GM19324 (cell line): ENCODE results near the gene RPL13.
"Not testable (repeated sequence)": the region's sequence is repeated elsewhere in the genome, so short reads cannot be mapped to it uniquely, and the experiment has no call there.

Experiments used
- ATAC-seq: cut with Tn5 transposase; IDR thresholded peaks from one replicate; pipeline ENCODE4 v1.9.1; 2021; ENCODE audit warnings: mild to moderate bottlenecking, moderate library complexity; ENCODE audit not compliant: unreplicated experiment, low FRiP score

The RPL13 gene

GRCh38 chr16:89575247-89576152 lies 15.0 kb downstream of the RPL13 start, which contains the start of gene CPNE7:
CPNE7 (plus strand) TSS chr16:89575758; CDS start chr16:89575898, 140 bp downstream.
- ATAC-seq: no peak

DNA sequence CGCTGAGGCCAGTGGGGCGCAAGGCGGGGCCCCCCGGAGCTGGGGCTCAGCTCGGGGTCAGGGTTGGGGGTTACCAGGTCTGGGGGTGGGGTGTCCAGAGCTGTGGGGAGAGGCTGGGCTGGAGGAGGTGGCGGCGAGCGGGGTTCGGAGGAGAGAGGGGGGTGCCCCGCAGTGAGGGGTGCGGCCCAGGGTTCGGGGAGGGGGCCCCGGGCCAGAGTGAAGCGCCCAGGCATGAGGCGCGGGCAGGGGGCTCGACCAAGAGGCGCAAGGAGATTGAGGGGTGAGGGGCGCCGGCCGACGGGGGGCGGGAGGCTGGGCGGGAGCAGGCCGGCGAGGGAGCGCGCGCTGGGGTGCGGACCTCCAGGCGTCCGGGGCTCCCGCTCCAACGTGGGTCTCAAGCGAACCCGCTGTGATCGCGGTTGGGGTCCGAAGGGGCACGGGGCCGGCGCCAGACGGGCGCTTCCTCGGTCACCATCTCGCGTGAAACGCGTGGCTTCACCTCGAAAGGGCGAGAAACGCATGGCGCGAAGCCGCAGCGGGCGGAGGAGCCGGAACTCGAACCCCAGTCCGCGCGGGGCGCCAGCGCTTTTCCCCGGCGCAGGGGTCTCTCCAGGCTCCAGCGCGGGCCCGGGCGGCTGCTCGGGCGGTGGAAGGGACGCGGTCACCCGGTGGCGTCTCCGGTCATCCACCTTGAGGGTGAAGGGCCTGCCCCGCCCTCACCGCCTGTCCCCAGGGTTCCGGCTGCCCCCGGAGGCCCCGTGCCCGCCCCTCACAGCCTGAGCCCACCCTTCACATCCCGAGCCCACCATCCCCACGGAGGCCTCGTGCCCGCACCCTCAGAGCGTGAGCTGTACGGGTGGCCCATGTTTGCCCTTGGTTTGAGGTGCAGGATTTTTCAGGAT lies 15.9 kb downstream of the RPL13 start:
- ATAC-seq: no peak

- no peak for ATAC-seq
Observed at GRCh38 chr16:89577055-89577759, 16.7 kb downstream of the RPL13 start.

DNA sequence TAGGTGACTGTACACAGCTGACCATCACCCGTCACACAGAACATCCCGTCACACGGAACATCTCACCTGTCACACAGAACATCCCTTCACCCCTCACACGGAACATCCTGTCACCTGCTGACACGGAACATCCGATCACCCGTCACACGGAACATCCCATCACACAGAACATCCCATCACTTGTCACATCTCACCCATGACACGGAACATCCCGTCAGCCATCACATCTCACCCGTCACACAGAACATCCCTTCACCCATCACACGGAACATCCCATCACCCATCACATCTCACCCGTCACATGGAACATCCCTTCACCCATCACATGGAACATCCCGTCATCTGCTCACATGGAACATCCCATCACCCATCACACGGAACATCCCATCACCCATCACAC lies 18.9 kb downstream of the RPL13 start:
- ATAC-seq: no peak

GRCh38 chr16:89581045-89581695 lies 20.7 kb downstream of the RPL13 start:
- no peak for ATAC-seq

DNA sequence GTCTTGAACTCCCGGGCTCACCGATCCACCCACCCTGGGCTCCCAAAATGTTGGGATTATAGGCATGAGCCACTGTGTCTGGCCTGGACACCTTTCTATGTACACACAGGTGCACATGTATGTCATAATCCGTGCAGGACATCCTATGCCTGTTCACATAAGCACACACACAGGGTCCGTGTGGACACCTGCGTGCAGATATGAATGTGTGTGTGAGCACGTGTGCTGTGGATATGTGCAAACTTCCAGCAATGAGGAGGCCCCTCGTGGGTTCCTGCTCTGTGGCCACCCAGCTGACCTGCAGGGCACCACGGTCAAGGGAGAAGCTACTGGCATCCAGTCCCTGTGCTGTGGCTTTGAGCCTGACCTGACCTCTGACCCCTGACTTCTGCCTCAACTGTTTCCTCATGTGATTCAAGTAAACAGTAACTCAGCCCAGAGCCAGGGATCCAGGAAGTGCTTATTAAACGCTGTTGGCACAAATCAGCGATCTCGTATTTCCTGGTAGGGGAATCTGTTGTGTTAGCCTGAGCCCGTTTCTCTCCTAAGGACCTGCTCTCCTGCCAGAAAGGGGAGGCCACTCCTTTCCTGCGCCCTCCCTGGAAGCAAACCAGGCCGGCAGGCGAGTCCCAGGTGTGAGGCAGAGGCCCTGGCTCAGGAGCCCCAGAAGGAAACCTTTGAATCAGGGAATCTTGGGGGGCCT lies 21.5 kb downstream of the RPL13 start:
- ATAC-seq: no peak

DNA sequence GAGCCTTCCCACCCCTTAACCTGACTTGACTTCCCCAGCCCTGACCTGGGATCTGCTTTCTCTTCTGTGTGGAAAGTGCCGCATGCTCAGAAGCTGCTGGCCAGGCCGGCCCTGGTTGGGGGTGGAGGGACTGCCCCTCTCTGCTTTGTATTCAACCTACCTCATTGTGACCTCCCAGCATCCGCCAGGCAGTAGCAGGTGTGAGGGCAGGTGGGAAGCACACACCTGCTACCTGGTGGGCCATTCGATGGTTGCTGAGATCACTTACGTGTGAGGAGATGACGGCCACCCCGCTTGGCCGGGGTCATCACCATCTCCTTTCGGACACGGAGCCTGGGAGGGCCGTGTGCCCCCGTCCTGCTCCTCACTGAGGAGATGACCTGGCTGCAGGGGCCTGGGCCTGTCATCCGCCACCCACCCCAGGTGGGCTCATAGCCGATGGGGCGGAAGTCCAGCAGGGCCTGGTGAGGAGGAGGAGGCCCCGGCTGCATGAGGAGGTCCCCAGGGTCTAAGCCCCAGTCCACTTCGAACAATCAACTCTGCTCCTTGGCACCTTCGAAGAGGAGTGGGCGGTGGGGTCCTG lies 22.2 kb downstream of the RPL13 start:
- no peak for ATAC-seq

- ATAC-seq: no peak
Observed at GRCh38 chr16:89583197-89583894, 22.9 kb downstream of the RPL13 start.

- ATAC-seq: no peak
Observed at GRCh38 chr16:89583895-89584644, 23.6 kb downstream of the RPL13 start.

- no peak for ATAC-seq
Observed at GRCh38 chr16:89584768-89585549, 24.5 kb downstream of the RPL13 start.

- ATAC-seq: no peak
Observed at GRCh38 chr16:89586218-89586617, 25.7 kb downstream of the RPL13 start.

GRCh38 chr16:89586853-89587252 lies 26.4 kb downstream of the RPL13 start:
- no peak for ATAC-seq

- ATAC-seq: not testable (repeated sequence)
Observed at GRCh38 chr16:89587676-89588075, 27.2 kb downstream of the RPL13 start.

DNA sequence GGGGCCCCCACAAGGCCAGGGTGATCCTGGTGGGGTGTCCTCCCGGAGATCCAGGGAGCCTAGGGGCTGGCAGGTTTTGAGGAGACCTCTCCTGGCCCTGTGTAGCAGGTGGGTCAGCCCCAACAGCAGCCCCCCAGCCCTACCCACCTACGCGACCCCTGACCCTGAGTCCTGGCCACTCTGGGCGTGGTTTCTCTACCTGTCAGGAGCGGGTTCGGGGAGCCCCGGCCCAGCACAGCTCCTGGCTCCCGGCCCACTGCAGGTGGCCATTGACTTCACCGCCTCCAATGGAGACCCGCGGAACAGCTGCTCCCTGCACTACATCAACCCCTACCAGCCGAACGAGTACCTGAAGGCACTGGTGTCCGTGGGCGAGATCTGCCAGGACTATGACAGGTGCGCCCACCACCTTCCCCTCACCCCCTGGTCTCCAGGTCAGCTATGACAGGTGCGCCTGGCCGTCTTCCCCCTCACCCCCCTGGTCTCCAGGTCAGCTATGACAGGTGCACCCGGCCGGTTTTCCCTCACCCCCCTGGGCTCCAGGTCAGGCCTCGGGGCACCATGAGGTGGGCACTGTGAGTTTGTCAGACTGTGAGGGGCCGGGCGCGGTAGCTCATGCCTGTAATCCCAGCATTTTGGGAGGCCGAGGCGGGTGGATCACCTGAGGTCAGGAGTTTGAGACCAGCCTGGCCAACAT lies 28.1 kb downstream of the RPL13 start:
- no peak for ATAC-seq

DNA sequence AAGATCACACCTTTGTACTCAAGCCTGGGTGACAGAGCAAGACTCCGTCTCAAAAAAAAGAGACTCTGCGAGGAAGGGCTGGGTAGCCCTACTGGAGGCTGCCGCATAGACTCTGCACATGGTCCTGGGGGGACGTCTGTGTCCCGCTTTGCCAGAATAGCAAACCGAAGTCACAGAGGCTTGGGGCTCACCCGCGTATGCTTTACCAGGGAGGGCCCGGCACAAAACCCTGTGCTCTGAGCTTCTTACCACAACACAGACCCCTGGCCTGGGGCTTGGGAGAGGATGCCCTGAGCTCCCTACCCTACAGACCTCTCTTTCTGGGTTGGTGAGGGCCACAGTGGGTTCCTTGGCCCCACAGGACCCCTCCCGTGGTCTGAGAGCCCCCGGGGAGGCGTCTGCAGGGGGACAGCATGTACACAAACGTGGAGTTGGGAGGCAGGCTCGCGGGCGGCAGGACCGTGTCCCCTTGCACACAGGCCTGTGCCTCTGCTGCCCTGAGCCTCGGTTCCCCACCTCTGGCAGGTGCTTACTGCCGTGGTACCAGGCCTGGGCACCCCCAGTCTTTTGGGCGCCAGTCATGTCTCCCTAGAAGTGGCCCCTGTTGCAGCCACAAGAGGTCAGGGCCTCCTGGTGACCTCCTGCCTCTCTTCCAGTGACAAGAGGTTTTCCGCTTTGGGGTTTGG lies 28.9 kb downstream of the RPL13 start:
- no peak for ATAC-seq

- ATAC-seq: no peak
Observed at GRCh38 chr16:89593841-89594240, 33.4 kb downstream of the RPL13 start.
